SK-N-MC (cell line): ENCODE measurements around the gene DSCAM.

Experiments used
- EZH2 ChIP-seq: fragments of 200-600 bp; sonication (generic); IDR thresholded peaks from one replicate; pipeline ENCODE4 v1.6.1; 2017; ENCODE audit warnings: antibody characterized with exemption
- POLR2AphosphoS5 ChIP-seq: IDR thresholded peaks from 2 replicates; pipeline ENCODE4 v1.6.1; 2012; ENCODE audit warnings: mild to moderate bottlenecking, low read depth, low read length, borderline replicate concordance

DNA sequence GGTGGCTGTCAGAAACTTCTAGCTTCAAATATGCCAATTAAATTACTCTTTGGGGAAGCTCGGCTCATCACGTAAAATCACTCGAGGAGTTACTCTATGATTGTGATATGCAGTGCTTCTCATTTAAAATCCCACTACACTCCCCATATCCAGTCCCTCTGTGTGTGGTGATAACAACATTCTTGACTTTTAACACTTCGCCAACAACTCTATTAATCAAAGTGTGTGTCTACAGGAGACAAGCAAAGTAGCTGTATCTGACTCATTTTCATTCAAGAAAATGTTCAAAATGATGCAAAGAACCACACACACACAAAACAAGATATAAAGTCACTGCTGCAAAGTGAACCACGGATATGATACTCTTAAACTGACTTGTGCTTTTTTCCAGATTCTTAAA, 341.3 kb downstream of the DSCAM start:
- TF ChIP-seq POLR2AphosphoS5: no peak
- TF ChIP-seq EZH2: no peak
